ENCODE data around the gene NFATC1.

The NFATC1 gene

DNA sequence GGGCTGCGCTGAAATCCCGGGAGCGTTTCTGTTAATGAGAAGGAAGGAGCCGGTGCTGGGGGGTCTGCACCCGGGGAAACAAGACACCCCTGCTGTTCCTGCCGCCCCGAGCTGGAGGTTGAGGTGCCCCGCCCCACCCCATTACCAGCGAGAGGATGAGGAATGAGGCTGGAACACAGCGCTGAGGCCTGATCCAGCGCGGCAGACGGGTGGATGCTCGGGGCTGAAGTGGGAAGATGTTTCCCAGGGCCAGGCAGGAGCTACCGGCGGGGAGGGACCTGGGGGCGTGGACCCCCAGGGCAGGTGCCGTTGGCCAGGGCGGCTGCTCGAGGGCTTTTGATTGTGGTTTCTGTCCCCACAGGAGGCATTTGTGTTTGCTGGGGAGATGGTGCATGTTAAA is 149.5 kb downstream of the NFATC1 start:
- DNase-seq: no peak

DNA sequence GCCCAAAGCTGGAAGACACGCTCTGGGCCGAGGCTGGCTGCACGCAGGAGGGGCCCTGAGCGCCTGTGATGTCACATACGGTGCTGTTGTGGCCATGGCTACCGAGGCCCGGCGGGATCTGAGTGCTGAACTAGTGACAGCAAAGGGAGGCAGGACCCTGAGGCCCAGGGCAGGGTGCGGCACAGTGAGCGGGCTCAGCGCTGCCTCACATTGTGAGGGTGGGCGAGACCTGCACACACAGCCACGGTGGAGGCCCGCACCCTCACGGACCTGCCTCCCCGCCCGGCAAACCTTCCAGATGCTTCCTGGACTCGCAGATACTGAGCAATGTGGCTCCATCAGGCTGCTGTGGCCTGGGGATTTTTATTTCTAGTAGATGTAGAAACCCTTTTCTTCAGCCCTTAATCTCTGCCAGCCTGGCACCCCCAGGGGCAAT is 150.0 kb downstream of the NFATC1 start:
- DNase-seq: no peak

DNA sequence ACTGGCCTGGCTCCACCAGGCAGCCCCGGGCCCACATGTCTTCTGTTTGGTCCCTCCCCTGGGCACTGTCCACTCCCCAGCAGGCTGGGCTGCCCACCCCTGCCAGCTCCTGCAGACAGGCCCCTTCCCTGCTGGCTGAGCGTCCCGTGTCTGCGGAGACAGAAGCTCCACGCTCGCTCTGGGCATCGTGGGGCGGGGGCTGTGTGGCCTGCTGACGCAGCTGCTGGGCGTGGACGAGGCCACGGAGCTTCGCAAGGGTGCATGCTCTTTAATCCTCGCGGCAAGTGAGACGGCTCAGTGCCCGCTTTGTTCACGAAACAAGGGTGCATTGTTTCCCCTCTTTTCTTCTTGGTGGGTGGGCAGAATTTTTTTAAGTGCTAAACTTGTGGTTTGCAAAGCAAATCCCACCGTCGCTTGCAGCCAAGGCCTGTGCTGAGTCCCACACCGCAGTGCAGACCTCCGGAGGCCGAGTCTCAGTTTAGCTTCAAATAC is 151.1 kb downstream of the NFATC1 start:
- DNase-seq: no peak

- DNase-seq: no peak
These were observed 151.8 kb downstream of the NFATC1 start for GRCh38 chr18:79547413-79548076.

- DNase-seq: no peak
These were observed 152.3 kb downstream of the NFATC1 start for GRCh38 chr18:79548077-79548450.

- no peak for DNase-seq
These were observed 152.9 kb downstream of the NFATC1 start for GRCh38 chr18:79548621-79548985.

GRCh38 chr18:79548986-79549637 is 153.4 kb downstream of the NFATC1 start:
- no peak for DNase-seq

DNA sequence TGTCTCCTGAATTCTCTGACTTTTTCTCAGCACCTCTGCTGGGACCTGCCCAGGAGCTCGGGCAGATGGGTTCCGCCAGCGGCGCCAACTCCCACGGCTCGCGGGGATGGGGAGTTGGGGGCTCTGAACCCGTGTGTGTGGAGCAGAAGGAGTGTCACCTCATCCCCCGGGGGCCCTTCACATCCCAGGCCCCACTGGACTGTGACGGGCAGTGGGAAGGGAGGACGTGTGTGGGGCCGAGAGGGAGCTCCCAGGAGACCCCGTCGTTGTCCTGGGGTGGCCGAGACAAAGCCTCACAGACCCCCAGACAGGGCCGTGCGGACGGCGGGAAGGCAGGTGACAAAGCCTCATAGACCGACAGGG is 153.9 kb downstream of the NFATC1 start:
- DNase-seq: no peak

DNA sequence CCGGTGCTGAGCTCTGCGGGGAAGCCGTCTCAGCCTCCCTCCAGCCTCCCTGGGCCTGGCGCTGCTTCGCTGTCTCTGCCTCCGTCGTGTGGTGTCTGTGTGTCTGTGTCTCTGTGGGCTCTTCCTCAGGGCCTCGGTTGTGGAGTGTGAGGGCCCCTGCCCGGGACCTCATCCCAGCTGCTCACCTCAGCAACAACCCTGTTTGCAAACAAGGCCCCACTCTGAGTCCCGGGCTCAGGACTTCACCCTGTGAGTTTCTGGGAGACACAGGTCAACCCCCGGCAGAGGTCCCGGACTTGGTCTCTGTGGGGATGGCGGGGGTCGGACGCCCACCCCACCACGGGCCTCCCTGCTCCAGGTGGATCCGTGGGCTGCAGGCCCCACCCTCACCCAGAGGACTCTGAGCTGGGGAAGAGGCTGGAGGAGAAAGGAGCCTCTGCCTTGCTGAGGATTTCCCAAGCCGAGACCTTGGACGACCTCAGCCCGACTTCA is 156.5 kb downstream of the NFATC1 start:
- no peak for DNase-seq

DNA sequence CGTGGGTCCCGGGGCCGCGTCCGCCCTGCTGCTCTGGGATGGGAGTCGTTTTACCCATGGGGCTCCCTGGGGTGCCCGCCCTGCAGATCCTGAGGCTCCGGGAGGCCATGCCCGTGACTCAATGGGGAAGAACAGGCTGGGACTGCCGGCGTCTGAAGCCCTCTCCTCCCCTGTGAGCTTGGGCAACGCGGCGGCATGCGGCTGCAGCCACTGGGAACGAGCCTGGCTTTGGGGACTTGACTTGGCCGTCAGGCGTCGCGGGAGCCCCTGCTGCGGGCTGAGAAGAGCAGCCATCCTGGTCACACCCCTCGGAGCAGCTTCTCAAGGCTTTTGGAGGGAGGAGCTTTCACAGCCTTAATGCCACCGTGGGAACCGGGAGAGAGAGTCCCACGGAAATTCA is 157.0 kb downstream of the NFATC1 start:
- no peak for DNase-seq

DNA sequence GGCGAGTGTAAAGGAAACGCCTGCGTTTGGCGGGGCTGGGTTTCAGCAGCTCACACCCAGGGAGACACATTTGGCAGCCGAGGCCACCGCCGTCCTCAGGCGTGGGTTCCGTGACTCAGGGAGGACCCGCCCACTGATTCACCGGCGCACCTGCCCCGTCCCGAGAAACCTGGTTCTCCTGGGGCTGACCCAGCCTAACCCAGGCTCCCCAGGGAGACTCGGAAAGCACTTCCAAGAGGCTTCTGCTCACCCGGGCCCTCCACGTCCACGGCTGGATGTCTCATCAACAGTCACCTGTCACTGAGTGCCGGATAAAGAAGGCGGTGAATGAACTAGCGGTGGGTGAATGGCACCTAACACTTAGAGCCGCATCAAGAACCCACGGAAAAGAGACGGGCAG is 157.4 kb downstream of the NFATC1 start:
- DNase-seq: no peak

GRCh38 chr18:79553696-79554095 is 158.0 kb downstream of the NFATC1 start:
- DNase-seq: no peak

GRCh38 chr18:79554321-79554720 is 158.6 kb downstream of the NFATC1 start:
- no peak for DNase-seq

GRCh38 chr18:79554945-79555645 is 159.4 kb downstream of the NFATC1 start:
- DNase-seq: no peak

DNA sequence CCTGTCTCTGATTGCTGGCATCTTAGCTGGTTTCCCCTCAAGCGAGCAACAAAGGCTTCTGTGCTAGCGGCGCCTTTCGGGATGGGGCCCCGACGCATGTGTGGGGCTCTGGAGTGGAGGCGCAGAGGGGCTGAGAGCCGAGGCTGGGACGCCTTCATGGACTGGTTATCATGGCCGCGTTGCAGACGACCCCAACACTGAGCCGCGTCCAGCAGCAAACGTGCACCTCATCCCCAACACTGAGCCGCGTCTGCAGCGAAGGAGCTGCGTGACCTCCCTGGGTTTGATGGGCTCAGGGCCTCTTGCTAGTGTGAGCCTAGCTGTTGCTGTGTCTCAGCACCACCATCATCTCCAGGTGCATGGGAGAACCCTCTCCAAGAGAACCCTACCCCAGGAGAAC is 160.2 kb downstream of the NFATC1 start:
- DNase-seq: no peak

DNA sequence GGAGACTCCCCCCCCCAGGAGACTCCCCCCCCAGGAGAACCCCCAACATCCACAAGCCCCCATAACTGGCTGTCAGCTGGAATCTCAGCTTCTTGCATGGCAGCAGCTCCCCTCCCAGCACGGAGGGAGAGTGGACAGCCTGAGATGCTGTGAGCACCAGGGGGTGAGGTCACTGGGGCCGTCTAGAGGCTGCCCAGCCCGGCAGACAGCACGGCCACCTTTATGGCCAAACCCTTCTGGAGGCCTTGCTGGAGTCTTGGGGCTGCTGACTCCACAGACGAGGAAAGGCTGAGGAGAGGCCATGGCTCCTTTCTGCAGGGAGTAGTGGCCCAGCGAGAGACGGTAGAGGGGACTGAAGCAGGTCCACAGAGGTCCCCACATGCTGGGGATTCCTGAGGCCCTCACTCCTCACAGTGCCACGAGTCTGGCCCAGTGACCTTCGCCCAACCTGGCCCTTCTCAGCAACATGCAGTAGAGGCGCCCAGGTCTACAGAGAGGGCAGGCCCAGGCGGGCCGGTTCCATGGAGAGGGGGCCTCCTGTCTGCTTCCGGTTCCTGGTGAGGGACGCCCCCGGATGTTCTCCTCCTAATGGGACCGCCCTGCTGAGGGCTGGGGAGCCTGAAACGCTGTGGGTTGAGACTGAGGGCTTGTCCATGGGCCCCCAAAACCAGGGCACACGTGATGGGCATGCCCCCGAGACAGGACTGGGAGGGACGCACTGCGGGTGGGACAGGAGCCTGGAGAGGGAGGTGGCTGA is 161.3 kb downstream of the NFATC1 start:
- no peak for DNase-seq

GRCh38 chr18:79558196-79558932 is 162.6 kb downstream of the NFATC1 start:
- DNase-seq: no peak

GRCh38 chr18:79558933-79559416 is 163.2 kb downstream of the NFATC1 start:
- no peak for DNase-seq

DNA sequence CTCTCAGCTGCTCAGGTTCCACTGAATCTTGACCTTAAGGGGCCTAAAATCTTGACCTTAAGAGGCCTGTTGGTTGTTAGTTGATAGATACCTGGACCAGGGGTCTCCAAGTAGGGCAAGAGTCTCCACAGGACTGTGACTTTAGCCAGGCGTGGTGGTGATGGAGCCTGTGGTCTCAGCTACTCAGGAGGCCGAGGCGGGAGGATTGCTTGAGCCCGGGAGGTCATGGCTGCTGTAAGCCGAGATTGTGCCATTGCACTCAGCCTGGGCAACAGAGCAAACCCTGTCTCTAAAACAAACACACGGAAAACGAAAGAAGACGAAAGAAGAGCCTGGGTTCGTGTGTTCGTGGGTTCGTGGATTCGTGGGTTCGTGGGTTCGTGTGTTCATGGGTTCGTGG is 163.7 kb downstream of the NFATC1 start:
- no peak for DNase-seq

DNA sequence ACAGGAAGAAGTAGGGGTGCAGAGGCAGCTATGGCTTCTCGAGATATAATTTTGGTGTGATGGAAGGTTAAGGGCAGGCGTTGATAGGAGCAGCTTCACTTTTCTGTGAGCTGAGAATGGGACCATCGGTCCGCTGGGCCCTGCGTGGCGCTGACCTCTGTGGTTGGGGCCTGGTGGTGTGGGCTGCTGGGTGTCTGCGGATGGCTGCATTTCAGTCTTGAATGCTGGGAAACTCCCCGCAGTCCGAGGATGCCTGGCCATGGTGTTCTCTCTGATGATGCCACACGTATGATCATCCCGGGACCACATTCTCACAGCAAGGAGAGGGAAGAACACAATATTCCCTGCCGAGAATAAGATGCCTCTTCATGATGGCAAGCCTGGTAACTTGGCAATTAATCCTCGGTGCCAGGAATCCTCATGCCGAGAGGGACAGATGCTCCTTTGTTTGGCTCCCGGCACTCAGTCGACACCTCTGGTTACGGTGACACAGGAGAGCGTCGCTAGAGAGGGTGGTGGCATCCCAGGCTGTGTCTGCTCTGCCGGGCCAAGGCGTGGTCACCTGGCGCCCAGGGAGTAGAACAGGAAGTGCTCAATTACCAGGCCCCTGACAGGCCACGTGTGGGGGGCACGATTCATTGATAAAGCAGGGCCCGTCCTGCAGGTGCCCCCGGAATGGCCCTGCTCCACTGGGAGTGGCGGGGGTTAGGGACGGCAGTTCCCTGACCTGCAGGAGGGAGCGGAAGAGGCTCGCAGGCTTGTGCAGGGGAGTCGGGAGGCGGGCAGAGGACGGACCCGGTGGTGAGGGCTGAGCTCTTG is 164.5 kb downstream of the NFATC1 start:
- no peak for DNase-seq

GRCh38 chr18:79560861-79561210 is 165.1 kb downstream of the NFATC1 start:
- no peak for DNase-seq

DNA sequence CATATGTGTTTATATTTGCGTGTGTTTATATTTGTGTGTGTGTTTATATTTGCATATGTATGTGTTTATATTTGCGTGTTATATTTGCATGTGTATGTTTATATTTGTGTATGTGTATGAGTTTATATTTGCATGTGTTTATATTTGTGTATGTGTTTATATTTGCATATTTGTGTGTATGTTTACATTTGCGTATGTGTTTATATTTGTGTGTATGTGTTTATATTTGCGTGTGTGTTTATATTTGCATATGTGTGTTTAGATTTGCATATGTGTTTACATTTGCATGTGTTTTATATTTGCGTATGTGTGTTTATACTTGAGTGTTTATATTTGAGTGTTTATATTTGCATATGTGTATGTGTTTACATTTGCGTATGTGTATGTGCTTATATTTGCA is 168.2 kb downstream of the NFATC1 start:
- DNase-seq: no peak

Measured in GOT3 (cell line).